Measurements from ENCODE around the gene RGMB.
A peak's percentile ranks its signal among the peaks of the same experiment; 100 is the strongest.

- peak in 1 of 3 experiments; percentile 3 for TF ChIP-seq CTCF (IDR thresholded peaks at IDR 0.05)
- peak; percentile 88 for TF ChIP-seq POLR2A (IDR thresholded peaks at IDR 0.05)
Observed at GRCh38 chr5:98773464-98774191, at the start of gene RGMB.
